Ureter (tissue), 1 donor: ENCODE data around the gene YBX2. TPM values are rescaled to one million over a fixed set of nuclear protein-coding genes. Genes with fewer than 3 reads are reported as not detected.

Experiments
- DNase-seq: peaks from one replicate; pipeline ENCODE4 v3.0.0-alpha.2; 2020; ENCODE audit warnings: low spot score
- total RNA-seq: library from RNA; stranded (reverse); gene quantifications from one replicate; pipeline ENCODE4 v1.2.4, GENCODE V29; 2023
- donor health status: DM: yes; HTN: yes; CAD: no.

The YBX2 gene
- total RNA-seq, 1 donor from 2014 or later, result not detected

DNA sequence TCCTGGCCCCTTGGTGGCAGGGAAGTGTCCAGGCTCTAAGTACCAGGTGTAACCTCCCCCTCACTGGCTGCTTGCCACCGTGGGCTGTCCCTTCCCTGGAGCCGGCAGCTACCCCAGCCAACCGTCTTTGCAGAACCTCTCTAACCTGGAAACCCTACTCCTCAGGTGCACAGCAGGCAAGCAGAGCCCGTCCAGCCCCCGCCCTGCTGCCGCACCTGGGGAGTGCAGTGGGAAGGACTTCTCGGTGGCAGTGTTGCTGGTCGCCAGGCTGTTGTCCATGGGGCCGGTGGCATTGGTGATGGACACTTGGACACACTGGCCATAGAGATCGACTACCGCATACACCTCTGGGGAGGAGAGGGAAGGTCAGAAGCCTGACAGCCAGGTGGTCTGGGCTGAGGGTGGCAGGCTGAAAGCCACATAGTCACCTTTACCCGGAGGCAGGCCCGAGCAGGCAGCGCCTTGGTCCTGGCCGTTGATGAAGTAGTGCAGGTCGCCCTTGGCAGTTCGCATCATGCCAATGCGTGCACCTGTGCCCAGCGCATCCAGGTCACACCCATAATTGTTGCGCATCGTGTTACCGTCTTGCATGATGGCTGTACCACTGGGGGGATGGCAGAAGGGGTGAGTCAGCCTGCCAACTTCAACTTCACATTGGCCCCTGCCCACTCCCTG, 28.2 kb upstream of the YBX2 start:
- no peak for DNase-seq

DNA sequence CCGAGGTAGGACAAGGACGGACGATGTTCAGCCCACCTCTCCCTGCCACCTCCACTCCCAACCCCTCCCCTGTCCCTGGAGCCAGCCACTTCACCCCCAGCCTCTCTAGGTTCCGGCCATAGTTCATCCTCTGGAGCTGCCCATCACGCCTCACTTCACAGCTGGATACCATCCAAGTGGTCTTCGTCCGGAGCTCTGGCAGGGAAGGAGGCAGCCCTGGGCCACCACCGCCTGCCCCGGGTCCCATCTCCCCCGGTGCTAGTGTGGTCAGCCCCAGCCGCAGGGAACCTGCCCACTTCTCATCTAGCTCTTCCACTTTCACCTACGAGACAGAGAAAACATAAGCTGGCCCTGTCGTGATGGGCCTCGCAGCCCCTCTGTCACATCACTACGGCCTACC, 27.0 kb upstream of the YBX2 start:
- no peak for DNase-seq

DNA sequence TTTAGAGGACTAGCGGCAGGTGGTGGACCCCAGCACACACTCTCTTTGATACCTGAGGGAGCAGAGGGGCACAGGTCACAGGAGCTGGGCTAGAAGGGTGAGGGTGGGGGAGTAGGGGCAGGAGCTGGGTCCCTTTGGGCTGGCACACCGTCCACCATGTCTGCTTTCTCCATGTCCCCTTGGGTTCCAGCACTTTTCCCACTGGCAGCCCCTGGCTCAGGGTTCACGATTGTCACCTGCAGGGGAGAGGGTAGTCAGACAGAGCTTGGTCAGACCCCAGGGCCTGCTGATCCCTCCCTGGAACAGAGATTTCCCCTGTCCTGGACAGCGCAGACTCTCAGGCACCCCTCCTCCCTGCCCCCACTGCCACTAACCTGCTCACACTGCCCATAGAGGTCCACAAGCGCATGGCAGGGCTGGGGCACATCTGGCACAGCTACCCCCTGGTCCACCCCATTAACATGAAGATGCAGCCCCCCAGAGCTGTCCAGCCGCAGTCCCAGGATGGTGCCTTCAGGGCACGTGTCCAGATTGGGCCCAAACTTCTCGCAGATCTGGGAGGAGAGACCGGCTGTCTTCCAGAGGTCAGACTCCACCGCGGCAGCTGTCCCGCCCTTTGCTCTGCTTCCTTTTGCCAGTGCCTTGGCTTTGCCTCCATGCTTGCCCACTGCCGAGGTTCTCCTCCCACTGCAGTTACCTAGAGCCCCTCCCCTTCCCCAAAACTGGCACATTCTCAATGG, 23.9 kb upstream of the YBX2 start:
- no peak for DNase-seq

DNA sequence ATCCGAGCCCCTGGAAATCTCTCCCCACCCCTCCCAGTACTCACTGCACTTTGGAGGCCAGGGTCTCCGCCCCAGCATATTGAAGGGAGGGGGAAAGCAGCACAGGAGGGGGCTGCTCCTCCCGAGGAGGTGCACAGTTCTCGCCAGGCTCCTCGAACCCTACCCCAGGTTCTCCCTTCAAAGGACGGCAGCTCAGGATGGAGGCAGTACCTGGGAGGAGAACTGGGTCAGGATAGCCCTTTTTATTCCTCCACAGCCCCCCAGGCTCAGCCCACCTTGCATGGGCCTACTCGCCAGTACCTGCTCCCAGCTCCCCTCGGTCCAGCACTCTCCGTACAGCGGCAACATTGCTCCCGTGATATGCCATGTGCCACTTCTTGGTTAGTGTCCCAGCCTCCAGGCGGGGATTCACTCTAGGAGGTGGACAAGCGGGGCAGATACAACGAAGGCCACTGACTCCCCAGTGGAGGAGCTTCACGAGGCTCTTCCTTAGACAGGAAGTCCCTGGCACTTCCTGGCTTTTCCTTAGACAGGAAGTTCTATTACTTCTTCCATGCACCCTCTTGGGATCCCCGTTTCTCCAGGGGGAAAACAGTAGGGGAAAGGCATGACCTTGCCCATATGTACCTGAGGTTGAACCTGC, 22.8 kb upstream of the YBX2 start:
- no peak for DNase-seq

DNA sequence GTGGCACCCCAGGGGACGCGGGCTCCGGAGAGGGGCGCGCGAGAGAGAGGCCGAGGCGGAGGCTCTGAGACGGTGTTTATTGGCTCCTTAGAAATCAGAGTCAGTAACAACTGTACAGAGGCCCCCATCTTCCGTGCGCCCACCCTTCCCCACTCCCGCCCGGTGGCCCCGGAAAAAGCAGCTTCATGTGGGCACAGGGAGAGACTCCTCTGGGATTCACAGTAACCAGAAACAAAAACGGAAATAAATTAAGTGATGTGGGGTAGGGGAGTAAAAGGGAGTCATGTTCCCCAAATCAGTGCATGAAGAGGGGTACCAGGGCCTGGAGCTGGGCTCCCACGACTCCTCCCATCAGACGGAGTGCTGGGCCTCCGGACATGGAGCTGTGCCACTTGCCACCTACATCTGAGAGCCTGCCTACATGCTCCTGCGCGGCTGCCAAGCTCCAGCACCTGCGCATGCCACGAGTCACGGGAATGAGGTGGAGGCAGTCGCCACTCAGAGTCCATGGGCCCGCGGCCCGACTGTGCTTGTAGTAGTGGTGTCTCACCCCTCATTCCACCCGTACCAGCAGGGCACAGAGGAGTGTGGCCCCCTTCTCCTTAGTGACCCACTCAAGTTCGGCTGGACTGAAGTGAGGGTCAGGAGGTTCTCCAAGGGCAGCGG, 21.3 kb upstream of the YBX2 start:
- no peak for DNase-seq

DNA sequence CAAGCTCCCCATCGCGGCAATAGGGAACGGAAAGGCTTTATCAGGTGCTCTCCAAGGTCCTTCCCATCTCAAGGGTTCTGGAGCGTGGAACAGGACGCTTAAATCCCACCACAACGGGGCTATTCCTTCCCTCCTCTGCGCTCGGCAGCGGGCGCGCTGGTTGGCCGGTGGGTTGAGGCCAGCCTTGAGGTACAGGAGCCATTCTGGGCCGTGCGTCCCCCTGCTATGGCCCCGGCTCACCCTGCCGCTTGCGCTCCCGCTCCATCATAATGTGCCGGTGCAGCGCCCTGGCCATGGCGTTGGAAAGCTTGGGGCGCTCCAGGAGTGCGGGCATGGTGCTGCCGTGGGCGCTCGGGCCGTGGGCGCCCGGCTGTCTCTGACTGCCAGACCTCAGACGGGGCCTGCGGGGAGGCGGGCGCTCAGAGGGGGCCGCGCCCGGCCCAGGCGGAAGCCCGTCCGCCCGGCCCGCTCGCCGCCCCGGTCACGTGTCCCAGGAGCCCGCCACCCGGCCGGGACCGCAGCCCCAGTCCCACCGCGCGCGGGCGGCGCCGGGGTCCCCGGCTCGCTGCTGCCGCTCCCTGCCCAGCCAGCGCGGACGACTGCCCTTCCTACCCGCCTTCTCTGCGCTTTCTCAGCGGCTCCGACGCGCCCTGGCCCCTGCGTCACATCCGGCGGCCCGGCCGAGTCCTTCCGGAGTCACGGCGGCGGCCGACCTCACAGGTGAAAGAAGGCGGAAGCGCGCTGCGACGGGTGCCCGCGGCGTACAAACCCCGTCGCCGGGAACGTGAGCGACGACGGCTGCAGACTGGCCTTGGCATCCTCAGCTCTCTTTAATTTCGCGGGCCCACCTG, 20.5 kb upstream of the YBX2 start, which contains the start of gene GPS2:
GPS2 (minus strand) TSS at position 642 of the 851 bp plus-strand sequence; CDS start at position 334, 308 bp downstream.
- DNase-seq, result peak; percentile 94

DNA sequence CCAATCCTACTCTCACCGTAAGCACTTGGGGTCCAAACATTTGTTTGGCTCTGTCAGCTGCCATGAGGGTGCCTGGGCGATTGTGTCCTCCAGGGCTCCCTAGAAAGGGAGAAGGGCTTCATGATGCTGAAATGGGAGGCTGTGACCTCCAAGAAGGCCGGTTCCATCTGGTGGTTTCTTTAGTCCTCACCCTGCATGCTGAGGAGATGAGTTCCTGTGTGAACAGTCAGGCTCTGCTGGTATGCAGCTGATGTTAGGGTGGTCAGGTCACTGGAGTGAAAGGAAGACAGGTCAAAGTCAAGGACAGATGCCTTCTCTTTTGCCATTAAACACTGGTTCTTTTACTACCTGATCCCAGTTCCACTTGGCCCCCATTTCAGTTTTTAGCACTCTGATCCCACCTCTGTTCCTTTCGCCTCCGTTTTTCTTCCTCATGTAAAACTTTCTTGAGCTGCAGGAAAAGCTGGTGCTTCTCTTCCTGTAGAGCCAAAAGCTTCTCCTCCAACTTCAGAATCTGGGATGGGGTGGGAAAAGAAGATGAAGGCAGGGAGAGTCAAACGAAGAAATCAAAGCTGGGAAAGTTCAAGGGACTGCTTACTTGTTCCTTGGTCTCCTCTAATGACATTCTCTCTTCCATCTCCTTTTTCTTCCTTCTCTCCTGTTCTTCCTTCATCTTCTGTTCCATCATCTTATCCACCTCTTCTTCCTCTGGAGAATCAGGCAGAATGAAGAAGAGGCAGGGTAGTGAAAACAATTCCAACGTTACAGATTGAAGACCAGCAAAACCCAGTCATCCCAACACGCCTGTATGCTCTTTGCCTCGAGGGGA, 19.7 kb upstream of the YBX2 start:
- DNase-seq, result no peak

DNA sequence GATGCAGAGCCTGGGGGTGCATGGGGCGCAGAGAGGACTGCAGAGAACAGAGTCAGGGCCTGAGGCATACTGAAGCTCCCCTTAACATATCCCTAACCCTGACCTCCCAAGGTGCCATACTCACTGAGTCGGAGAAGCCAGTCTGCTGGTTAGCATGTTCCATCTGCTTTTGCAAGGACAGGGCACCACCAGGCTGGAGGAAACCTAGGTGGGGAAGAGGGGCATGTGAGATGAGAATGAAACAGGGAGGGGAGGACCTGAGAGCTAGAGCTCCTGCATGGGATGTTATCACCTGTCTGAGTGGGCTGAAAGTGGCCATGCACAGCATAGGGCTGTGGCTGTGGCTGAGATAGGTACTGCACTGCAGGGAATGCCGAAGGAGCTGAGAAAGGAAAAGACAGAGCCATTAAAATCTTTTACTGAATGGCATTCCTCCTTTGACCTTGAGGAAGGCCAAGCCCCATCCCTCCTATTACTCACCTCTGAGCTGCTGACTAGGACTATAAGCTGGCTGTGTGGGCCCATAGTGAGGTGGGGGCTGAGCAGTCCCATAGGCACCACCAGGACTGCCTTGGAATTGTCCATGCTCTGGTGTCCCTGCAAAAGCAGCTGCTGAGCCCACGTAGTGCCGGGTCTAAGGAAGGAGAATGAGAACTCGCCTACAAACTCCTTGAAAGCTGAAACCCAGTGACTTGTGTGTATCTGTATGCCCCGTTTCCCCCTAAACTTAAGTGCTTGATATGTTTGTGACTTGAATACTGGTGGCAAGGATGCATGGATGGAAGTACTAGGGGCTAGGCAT, 18.9 kb upstream of the YBX2 start:
- DNase-seq, result no peak

DNA sequence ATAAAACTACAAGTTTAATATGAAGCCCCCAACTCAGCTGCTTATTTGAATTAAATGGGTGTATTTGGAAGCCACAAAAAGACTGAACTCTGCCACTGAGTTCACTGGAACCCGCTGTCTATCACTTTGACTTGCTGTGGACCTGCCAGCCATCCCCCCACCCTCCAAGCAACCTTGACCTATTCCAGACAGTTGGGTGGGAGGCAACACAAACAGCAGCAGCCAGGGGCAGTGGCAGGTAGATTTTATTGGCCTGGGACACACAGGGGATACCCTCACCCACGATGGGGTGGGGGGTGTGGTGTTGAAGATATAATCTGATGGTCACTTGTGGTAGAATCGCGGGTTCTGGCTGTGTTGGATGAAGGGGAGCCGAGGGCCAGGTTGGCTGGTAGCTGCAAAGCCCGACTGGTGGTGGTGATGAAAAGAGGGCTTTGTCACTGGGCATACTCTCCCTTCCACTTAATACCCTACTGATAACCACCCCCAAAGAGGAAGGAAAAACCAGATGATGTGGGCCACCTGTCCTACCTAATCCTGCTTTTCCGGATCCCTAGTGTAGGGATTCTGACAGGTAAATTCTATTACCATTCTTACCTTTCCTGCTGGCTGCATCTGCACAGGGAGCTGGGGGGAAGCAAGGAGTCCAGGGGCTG, 18.1 kb upstream of the YBX2 start:
- no peak for DNase-seq

DNA sequence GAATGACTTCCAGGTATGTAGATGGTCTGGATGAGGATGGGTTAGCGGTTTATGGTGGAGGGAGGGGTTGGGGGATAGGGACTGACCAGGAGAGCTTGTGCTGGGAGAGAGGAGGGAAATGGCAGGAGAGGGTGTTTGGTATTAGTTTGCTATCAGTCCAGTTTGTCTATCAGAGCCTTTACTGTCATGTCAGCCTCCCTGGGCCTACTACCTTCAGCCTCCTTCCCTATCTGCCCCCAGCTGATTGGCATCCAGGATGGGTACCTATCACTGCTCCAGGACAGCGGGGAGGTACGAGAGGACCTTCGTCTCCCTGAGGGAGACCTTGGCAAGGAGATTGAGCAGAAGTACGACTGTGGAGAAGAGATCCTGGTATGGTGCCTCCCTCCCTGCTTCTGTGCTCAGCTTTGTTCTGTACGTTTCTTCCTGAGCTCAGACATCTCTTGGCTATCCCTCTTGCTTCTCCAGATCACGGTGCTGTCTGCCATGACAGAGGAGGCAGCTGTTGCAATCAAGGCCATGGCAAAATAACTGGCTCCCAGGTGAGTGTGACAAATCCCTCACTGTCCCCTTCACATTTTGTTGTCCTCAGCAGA, 16.8 kb upstream of the YBX2 start:
- no peak for DNase-seq

DNA sequence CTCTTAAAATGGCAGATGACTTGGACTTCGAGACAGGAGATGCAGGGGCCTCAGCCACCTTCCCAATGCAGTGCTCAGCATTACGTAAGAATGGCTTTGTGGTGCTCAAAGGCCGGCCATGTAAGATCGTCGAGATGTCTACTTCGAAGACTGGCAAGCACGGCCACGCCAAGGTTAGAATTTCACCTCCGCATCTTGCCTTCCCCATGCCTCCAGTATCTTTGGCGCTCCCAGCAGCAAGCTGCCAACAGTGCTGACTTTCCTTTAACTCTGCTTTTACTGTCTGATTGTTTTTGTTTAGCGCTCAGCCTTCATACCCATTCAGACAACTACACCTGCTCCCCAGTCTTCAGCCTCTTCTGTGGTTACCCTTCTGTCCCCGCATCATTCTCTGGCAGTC, 15.2 kb upstream of the YBX2 start:
- no peak for DNase-seq

DNA sequence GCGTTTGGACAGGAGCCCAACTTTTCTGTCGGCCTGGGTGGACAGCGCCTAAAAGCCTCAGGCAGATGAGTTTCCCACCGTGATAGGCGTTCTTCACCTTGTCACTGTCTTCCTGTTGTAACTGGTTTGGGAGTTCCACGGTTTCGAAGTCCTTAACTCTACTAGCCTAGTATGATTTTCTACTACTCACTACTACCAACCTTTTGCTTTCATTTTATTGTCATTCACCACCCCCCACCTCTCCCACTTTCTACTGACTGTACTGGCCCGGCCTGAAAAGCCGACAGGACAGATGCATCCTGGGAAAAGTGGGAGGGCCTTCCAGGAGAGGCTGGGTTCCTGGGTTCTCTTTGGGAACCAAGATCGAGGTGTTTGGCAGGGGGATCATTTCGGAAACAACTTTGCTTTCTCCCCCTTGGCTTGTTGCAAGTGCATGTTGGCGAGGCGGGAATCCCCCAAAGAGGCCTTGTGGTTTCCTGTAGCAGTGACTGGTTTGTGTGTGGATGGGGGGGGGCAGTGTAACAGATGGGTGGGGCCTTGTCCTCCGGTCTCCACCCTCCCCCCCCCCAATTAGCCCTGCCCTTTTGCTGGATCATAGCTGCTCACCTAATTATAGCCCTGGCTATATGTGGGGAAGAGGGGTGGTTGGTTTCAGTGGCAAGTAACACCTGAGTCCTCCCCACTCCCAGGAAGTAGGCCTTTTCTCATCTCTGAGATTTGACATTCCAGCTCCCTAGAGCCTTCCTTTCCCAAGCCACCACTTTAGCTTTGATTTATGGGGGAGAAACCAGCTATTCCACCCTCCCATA, 14.4 kb upstream of the YBX2 start:
- DNase-seq, result peak; percentile 88

DNA sequence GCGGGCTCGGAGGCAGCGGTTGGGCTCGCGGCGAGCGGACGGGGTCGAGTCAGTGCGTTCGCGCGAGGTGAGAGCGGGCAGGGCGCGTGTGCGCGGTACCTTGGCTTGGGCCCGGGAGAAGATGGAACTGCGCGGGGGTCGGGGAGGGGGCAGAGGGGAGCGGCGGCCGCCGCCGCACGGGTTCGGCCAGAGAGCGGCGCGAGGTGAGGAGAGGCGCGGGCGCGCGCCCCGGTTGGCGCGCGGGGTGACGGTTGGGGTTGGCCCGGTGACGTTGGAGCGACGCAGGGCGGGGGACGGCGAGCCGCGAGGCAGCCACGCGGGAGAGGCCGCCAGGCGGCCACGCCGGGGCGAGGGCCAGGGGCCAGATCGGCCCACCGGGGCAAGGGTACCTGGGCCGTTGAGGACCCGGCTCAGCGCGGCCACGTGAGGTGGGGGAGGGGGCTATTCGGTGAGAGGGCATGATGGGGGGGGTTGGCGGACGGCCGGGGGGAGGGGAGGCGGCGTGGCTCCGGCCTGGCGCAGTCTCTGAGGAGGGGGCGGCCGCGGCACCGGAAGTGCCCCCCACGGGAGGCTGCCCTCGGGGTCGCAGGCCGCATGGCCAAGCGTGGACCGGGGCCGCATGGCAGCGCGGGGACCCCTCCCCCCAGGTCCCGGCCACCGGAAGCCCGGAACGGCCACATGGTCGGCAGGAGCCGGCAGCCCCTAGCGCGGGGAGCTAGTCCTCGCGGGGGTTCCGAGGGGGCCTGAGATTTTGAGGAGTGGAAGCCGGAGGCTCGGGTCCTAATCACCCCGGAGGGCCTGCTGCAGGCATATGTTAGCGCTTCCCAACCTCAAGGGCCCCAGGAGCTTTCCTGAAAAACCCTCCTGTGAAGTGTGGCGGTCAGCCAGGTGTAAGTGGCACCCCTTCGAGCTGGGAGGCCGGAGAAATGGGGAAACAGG, 13.5 kb upstream of the YBX2 start:
- DNase-seq, result peak; percentile 75

DNA sequence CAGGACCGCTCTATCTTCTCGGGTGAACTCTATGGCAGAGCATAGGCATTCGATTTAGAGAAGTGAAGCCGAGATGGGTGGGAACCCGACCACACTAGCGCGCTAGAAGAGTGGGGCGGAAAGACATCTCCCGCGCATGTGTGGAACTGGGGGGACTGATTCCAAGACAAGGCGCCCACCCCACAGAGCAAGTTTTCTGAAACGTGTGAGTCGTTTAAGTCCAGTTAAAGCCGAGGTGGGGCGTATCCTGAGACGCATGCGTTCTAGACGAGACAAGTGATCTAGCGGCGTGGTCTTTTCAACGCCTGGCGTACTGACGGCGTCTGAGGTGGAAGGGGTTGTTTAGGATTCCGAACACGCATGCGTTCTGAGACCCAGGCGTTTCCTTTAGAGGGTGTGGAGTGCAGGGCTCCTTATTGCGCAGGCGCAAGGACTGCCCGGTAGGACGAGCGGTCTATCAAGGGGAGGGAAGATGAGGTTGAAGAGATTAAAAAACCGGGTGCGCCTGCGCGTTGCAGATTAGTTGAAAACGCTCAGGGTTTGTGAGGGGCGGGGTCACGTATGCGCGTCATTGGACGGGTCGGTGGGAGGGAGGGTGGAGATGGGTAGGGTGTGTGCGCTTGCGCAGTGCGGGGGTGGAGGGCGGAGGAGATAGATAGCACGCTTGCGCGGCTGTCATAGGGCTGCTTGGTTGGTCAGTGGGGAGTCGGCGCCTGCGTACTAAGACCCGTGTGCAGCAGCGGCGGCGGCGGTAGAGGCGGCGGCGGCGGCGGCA, 12.7 kb upstream of the YBX2 start, which contains the start of gene EIF5A:
EIF5A (plus strand) TSS at position 718 of the 775 bp plus-strand sequence. CDS start 2,008 bp downstream, outside the sequence.
- DNase-seq, result peak; percentile 100

DNA sequence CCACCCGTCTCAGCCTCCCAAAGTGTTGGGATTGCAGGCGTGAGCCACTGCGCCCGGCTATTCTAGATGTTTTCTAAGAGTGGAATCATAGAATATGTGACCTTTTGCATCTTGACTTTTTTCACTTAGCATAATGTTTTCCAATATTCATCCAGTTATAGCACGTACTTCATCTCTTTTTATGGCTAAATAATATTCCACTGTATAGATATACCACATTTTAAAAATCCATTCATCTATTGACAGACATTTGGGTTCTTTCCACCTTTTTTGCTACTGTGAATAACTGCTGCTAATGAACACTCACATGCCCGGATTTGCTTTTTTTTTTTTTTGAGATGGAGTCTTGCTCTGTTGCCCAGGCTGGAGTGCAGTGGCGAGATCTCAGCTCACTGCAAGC, 9.7 kb upstream of the YBX2 start:
- no peak for DNase-seq
